Activated CD4-positive, alpha-beta memory T cell treated with anti-CD3 and anti-CD28 coated beads, Interleukin-2, amount 10 ng/mL, durations not matched to agents 7 days and 5 days (primary cell): Measurements from ENCODE around the gene S100B. TPM values are rescaled to one million over a fixed set of nuclear protein-coding genes. Genes with fewer than 3 reads are reported as not detected.

ENCODE experiments used
- CTCF ChIA-PET: fragments of 350-600 bp; sonication (Branson Sonifier 250); formaldehyde crosslinking; loops from one replicate; lab custom pipeline; 2021; ENCODE audit warnings: antibody characterized with exemption, inconsistent platforms; lab: Charles Lee
- POLR2A ChIA-PET: fragments of 350-600 bp; sonication (Branson Sonifier 250); formaldehyde crosslinking; loops from one replicate; lab custom pipeline; 2021; ENCODE audit warnings: antibody characterized with exemption; lab: Charles Lee
- DNase-seq: peaks from one replicate; pipeline ENCODE4 v3.0.0-alpha.2; 2020
- H3K27ac Mint-ChIP-seq: one replicate; pipeline ENCODE4 v1.8.0; 2021; ENCODE audit warnings: mild to moderate bottlenecking, mixed read lengths
- H3K27me3 Mint-ChIP-seq: one replicate; pipeline ENCODE4 v1.8.0; 2021; ENCODE audit warnings: mixed read lengths
- H3K36me3 Mint-ChIP-seq: one replicate; pipeline ENCODE4 v1.8.0; 2021; ENCODE audit warnings: low read depth, mixed read lengths
- H3K4me1 Mint-ChIP-seq: one replicate; pipeline ENCODE4 v1.8.0; 2021; ENCODE audit warnings: mixed read lengths
- H3K4me3 Mint-ChIP-seq: one replicate; pipeline ENCODE4 v1.8.0; 2021; ENCODE audit warnings: mild to moderate bottlenecking, mixed read lengths
- H3K9me3 Mint-ChIP-seq: one replicate; pipeline ENCODE4 v1.8.0; 2021; ENCODE audit warnings: mixed read lengths
- total RNA-seq, 2 experiments: library from RNA; stranded (reverse); gene quantifications; one replicate each; pipeline ENCODE4 v1.2.3, GENCODE V29; 2021

Gene S100B
- total RNA-seq, 2 experiments from 2014 or later, result not detected

- peaks cover 27% of the 10 kb centered on the region for H3K4me1 Mint-ChIP-seq
- H3K27me3 Mint-ChIP-seq, result peaks cover 4% of the 10 kb centered on the region
- H3K27ac Mint-ChIP-seq, result no peak overlapping the region
- ChIA-PET CTCF (no interaction called here), POLR2A (interaction anchor here (1.2 to 1.7 kb wide), 2 partner anchors 9 to 41 kb away, joined by 3 to 6 read pairs; partner anchors contain the start of gene PRMT2)
- H3K4me3 Mint-ChIP-seq, result no peak overlapping the region
- H3K36me3 Mint-ChIP-seq, result peaks cover 11% of the 10 kb centered on the region
- H3K9me3 Mint-ChIP-seq, result peaks cover 11% of the 10 kb centered on the region
- DNase-seq, result no peak
Measured at GRCh38 chr21:46626536-46626935, 21.7 kb upstream of the S100B start.

- ChIA-PET CTCF (no interaction called here), POLR2A (interaction anchor here (1.7 kb wide), 1 partner anchor 40 kb away, joined by 3 read pairs; no protein-coding TSS in a partner anchor)
- Mint-ChIP-seq H3K9me3 (peaks cover 11% of the 10 kb centered on the region), H3K27me3 (no peaks in the 10 kb centered on the region), H3K27ac (no peak overlapping the region), H3K36me3 (peaks cover 11% of the 10 kb centered on the region), H3K4me3 (no peak overlapping the region), H3K4me1 (peaks cover 30% of the 10 kb centered on the region)
- DNase-seq, result no peak
Measured at GRCh38 chr21:46625759-46626158, 20.9 kb upstream of the S100B start.

DNA sequence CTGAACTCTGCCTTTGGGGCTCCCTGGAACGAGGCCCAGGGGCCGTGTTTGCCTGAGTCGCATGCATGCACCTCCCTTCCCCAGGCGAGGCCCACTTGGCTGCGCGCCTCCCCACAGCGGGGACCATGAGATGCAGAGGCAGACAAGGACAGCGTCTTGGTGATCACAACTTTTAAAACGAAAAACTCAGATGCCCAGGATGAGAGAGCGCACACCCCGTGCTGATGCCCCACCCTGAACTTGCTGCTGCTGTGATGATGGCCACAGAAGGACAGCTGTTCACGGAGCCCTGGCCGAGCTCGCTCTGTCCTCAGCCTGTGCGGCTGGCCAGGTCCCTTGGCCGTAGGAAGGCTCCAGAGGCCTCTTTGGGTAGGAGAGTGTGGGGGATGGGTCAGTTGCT, 19.2 kb upstream of the S100B start:
- H3K36me3 Mint-ChIP-seq, result peaks cover 11% of the 10 kb centered on the region
- peaks cover 11% of the 10 kb centered on the region for H3K9me3 Mint-ChIP-seq
- DNase-seq, result no peak
- POLR2A ChIA-PET, result no interaction called here
- H3K27me3 Mint-ChIP-seq, result no peaks in the 10 kb centered on the region
- CTCF ChIA-PET, result no interaction called here
- peaks cover 30% of the 10 kb centered on the region for H3K4me1 Mint-ChIP-seq
- no peak overlapping the region for H3K4me3 Mint-ChIP-seq
- no peak overlapping the region for H3K27ac Mint-ChIP-seq

DNA sequence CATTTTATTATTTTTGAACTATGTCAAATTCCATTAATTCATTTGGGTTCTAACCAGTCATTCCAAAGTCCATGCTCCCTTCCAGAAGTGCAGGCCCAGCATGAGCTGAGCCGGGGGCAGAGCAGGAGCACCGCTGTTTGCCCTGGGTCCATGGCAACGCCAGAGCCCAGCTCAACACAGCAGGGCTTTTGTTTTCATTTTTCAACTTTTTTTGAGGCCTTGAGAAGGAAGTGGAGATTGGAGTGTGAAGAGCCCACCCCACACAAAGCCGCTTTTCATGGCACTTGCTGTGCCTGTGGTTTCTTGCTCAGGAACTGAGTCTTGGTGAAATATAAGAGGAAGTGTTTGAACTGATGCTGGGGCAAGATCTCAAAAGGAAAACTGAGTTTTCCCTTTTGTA, 17.3 kb upstream of the S100B start:
- Mint-ChIP-seq H3K27me3 (no peaks in the 10 kb centered on the region), H3K36me3 (peaks cover 11% of the 10 kb centered on the region), H3K4me3 (no peak overlapping the region), H3K4me1 (peaks cover 30% of the 10 kb centered on the region), H3K27ac (peak overlapping the region; percentile 70), H3K9me3 (peaks cover 11% of the 10 kb centered on the region)
- POLR2A ChIA-PET, result interaction anchor here (1.0 to 3.8 kb wide), 3 partner anchors 13 to 162 kb away, joined by 3 to 24 read pairs (median 4); partner anchors contain the start of gene PRMT2
- DNase-seq, result peak; percentile 43
- CTCF ChIA-PET, result no interaction called here

DNA sequence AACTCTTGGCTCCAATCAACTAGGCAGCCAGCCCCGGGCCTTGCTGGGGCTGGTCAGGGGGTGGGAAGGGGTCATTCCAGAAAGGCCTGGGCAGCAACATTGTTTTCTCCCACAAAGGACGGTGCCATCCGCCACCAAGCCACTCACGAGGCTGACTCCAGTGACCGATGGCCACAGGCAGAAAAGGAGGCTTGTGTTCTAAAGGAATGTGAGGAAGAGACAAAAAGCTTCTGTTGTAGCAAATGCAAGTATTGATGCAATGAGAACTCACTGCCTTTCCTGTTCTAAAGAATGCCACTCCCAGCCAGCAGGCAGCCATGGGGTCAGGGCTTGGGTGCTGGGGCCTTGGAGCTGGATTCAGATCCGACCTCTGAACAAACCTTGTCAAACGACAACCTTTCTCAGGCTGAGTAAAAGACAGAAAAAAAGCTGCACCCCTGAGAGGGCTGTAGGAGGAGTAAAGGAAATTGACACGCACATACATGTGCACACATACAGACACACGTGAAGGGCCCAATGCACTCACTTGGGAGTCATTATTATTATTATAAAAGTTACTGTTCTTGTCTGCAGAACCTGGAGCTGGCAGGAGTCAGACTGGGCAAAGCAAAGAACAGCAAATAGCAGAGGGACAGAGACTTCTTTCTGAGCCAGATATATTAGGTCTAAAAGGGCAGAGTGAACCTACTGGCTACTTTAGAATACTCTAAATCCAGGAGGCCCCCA, 16.7 kb upstream of the S100B start:
- ChIA-PET POLR2A (interaction anchor here (1.0 to 3.8 kb wide), 3 partner anchors 14 to 161 kb away, joined by 3 to 24 read pairs (median 4); partner anchors contain the start of gene PRMT2), CTCF (no interaction called here)
- Mint-ChIP-seq H3K36me3 (peaks cover 11% of the 10 kb centered on the region), H3K4me1 (peaks cover 27% of the 10 kb centered on the region), H3K4me3 (no peak overlapping the region), H3K27me3 (no peaks in the 10 kb centered on the region), H3K27ac (peak overlapping the region; percentile 70), H3K9me3 (peaks cover 9% of the 10 kb centered on the region)
- DNase-seq, result no peak

DNA sequence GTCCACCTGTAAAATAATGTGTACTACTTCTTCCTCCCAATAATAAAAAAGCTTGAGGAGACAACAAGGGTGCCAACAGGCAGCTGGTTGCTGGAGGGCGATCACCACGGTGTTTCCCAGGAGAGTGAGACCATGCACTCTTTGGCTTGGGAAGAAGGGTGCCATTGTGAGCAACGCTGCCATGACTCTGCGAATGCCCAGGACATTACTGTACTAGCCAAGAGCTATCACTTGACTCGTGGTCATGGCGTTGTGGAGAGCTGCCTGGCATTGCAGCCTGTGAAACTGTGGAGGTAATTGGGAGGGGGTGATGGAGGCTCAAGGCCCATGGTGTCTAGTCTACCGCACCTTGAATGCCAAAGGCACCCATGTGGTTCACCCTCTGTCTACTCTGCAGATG, 16.0 kb upstream of the S100B start:
- DNase-seq, result no peak
- H3K36me3 Mint-ChIP-seq, result peaks cover 5% of the 10 kb centered on the region
- ChIA-PET CTCF (interaction anchor here (0.9 kb wide), 1 partner anchor 14 kb away, joined by 3 read pairs; the partner anchor contains the start of gene PRMT2), POLR2A (interaction anchor here (1.1 to 3.8 kb wide), 2 partner anchors 11 to 15 kb away, joined by 3 to 24 read pairs; partner anchors contain the start of gene PRMT2)
- H3K4me3 Mint-ChIP-seq, result no peak overlapping the region
- peaks cover 5% of the 10 kb centered on the region for H3K9me3 Mint-ChIP-seq
- peaks cover 4% of the 10 kb centered on the region for H3K27me3 Mint-ChIP-seq
- H3K27ac Mint-ChIP-seq, result no peak overlapping the region
- peaks cover 19% of the 10 kb centered on the region for H3K4me1 Mint-ChIP-seq

GRCh38 chr21:46619846-46620245, 15.0 kb upstream of the S100B start:
- Mint-ChIP-seq H3K4me3 (no peak overlapping the region), H3K27me3 (peaks cover 11% of the 10 kb centered on the region), H3K9me3 (no peaks in the 10 kb centered on the region), H3K27ac (no peak overlapping the region), H3K4me1 (peaks cover 19% of the 10 kb centered on the region), H3K36me3 (no peaks in the 10 kb centered on the region)
- POLR2A ChIA-PET, result interaction anchor here (1.1 kb wide), 1 partner anchor 10 kb away, joined by 3 read pairs; no protein-coding TSS in a partner anchor
- CTCF ChIA-PET, result no interaction called here
- DNase-seq, result no peak

DNA sequence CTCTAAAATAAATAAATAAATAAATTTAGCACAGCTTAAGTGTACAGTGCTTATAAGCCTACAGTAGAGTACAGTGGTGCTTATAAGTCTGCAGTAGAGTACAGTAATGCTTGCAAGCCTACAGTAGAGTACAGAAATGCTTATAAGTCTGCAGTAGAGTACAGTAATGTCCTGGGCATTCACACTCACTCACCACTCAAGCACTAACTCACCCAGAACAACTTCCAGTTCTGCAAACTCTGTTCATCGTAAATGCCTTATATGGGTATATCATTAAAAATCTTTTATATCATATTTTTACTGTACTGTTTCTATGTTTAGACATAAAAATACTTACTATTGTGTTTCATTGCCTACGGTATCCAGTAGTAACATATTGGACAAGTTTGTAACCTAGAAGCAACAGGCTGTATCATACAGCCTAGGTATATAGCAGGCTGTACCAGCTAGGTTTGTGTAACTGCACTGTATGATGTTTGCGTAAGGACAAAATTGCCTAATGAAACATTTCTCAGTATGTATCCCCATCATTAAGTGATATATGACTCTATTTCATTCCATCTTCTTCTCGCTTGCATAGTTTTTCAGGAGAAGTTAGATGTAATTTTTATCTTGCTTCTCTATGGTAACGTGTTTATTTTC, 14.0 kb upstream of the S100B start:
- H3K4me3 Mint-ChIP-seq, result no peak overlapping the region
- ChIA-PET POLR2A (interaction anchor here (0.8 kb wide), 1 partner anchor 14 kb away, joined by 3 read pairs; no protein-coding TSS in a partner anchor), CTCF (interaction anchor here (1.0 kb wide), 1 partner anchor 12 kb away, joined by 4 read pairs; no protein-coding TSS in a partner anchor)
- H3K4me1 Mint-ChIP-seq, result peaks cover 19% of the 10 kb centered on the region
- no peaks in the 10 kb centered on the region for H3K36me3 Mint-ChIP-seq
- H3K27me3 Mint-ChIP-seq, result peaks cover 21% of the 10 kb centered on the region
- no peak for DNase-seq
- no peaks in the 10 kb centered on the region for H3K9me3 Mint-ChIP-seq
- H3K27ac Mint-ChIP-seq, result no peak overlapping the region

DNA sequence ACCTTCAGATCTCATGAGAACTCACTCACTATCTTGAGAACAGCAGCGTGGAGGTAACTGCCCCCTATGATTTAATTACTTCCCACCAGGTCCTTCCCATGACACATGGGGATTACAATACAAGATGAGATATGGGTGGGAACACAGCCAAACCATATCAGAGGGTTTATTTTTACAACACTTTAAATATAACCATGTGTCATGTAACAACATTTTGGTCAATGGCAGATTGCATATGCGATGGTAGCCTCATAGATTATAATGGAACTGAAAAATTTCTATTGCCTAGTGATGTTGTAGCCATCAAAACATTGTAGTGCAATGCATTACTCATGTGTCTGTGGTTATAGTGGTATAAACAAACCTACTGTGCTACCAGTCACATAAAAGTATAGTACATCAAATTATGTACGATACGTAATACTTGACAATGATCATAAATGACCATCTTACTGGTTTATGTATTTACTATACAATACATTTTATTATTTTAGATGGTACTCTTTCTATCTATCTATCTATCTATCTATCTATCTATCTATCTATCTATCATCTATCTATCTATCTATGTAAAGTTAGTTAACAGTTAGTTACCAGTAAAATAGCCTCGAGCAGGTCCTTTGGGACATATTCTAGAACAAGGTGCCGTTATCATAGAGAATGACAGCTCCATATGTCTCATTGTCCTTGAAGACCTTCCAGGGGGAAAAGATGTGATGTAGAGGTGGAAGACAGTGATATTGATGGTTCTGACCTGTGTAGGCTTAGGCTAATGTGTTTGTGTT, 12.6 kb upstream of the S100B start:
- peaks cover 12% of the 10 kb centered on the region for H3K4me1 Mint-ChIP-seq
- ChIA-PET CTCF (interaction anchor here (1.0 kb wide), 1 partner anchor 11 kb away, joined by 4 read pairs; no protein-coding TSS in a partner anchor), POLR2A (interaction anchor here (0.9 to 1.0 kb wide), 2 partner anchors 11 to 18 kb away, joined by 6 to 7 read pairs; partner anchors contain the start of gene PRMT2)
- H3K36me3 Mint-ChIP-seq, result no peaks in the 10 kb centered on the region
- peaks cover 25% of the 10 kb centered on the region for H3K27me3 Mint-ChIP-seq
- DNase-seq, result no peak
- no peaks in the 10 kb centered on the region for H3K9me3 Mint-ChIP-seq
- no peak overlapping the region for H3K4me3 Mint-ChIP-seq
- H3K27ac Mint-ChIP-seq, result no peak overlapping the region

DNA sequence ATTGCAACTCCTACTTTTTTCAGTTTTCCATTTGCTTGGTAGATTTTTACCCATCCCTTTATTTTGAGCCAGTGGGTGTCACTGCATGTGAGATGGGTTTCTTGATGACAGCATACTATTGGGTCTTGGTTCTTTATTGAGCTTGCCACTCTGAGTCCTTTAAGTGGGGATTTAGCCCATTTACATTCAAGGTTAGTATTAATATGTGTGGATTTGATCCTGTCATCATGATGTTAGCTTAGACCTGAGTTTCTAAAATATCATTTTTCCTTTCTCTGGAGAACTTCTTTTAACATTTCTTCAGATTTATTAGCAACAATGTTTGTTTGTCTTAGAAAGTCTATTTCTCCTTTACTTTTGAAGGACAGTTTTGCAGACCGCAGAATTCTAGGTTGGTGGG, 11.8 kb upstream of the S100B start:
- DNase-seq, result no peak
- no peaks in the 10 kb centered on the region for H3K36me3 Mint-ChIP-seq
- ChIA-PET POLR2A (no interaction called here), CTCF (no interaction called here)
- no peak overlapping the region for H3K27ac Mint-ChIP-seq
- H3K9me3 Mint-ChIP-seq, result no peaks in the 10 kb centered on the region
- peaks cover 25% of the 10 kb centered on the region for H3K27me3 Mint-ChIP-seq
- no peak overlapping the region for H3K4me3 Mint-ChIP-seq
- peaks cover 4% of the 10 kb centered on the region for H3K4me1 Mint-ChIP-seq

- POLR2A ChIA-PET, result no interaction called here
- no peaks in the 10 kb centered on the region for H3K9me3 Mint-ChIP-seq
- H3K4me1 Mint-ChIP-seq, result no peaks in the 10 kb centered on the region
- H3K4me3 Mint-ChIP-seq, result no peak overlapping the region
- no peaks in the 10 kb centered on the region for H3K36me3 Mint-ChIP-seq
- H3K27ac Mint-ChIP-seq, result no peak overlapping the region
- CTCF ChIA-PET, result no interaction called here
- peaks cover 25% of the 10 kb centered on the region for H3K27me3 Mint-ChIP-seq
- DNase-seq, result no peak
Measured at GRCh38 chr21:46616050-46616449, 11.2 kb upstream of the S100B start.

- no peak for DNase-seq
- Mint-ChIP-seq H3K27me3 (peaks cover 25% of the 10 kb centered on the region), H3K4me1 (peaks cover 2% of the 10 kb centered on the region), H3K4me3 (no peak overlapping the region), H3K9me3 (peaks cover 4% of the 10 kb centered on the region), H3K27ac (no peak overlapping the region), H3K36me3 (no peaks in the 10 kb centered on the region)
- ChIA-PET CTCF (no interaction called here), POLR2A (no interaction called here)
Measured at GRCh38 chr21:46613391-46613790, 8.5 kb upstream of the S100B start.
